Liver (tissue), 3 donors: ENCODE measurements around the gene NAT9.

Experiments used
- ATF3 ChIP-seq: IDR thresholded peaks from 2 replicates; pipeline ENCODE4 v1.6.1; 2016; ENCODE audit warnings: antibody characterized with exemption
- CTCF ChIP-seq: fragments of 150-350 bp; IDR thresholded peaks from 2 replicates; pipeline ENCODE4 v1.5.1; 2017; ENCODE audit warnings: improper control_type of control experiment, low read depth, low read length; ENCODE audit not compliant: missing input control
- EGR1 ChIP-seq, 2 donors: IDR thresholded peaks; 2 replicates each; pipeline ENCODE4 v1.6.1; 2016 to 2018; ENCODE audit warnings: antibody characterized with exemption in 2 of 2, low read depth in 2 of 2
- GABPA ChIP-seq, 2 donors: IDR thresholded peaks in 1 of 2; conservative IDR thresholded peaks in 1 of 2; 2 replicates each; pipeline ENCODE4 v1.6.1; 2016; ENCODE audit warnings: antibody characterized with exemption in 2 of 2, mild to moderate bottlenecking in 1 of 2, moderate library complexity in 1 of 2
- HNF4A ChIP-seq, 2 donors: conservative IDR thresholded peaks; 2 replicates each; pipeline ENCODE4 v1.6.1; 2016; ENCODE audit warnings: antibody characterized with exemption in 2 of 2, mild to moderate bottlenecking in 2 of 2
- JUND ChIP-seq, 2 donors: IDR thresholded peaks; 2 replicates each; pipeline ENCODE4 v1.6.1; 2016; ENCODE audit warnings: antibody characterized with exemption in 2 of 2
- NR2F2 ChIP-seq: IDR thresholded peaks from 2 replicates; pipeline ENCODE4 v1.6.1; 2016; ENCODE audit warnings: antibody characterized with exemption
- RAD21 ChIP-seq, 2 donors: IDR thresholded peaks; 2 replicates each; pipeline ENCODE4 v1.6.1; 2016; ENCODE audit warnings: antibody characterized with exemption in 2 of 2, mild to moderate bottlenecking in 2 of 2
- REST ChIP-seq: IDR thresholded peaks from 2 replicates; pipeline ENCODE4 v1.6.1; 2016; ENCODE audit warnings: antibody characterized with exemption, mild to moderate bottlenecking
- RXRA ChIP-seq, 2 donors: IDR thresholded peaks; 2 replicates each; pipeline ENCODE4 v1.6.1; 2017 to 2018; ENCODE audit warnings: antibody characterized with exemption in 2 of 2, mild to moderate bottlenecking in 1 of 2
- SP1 ChIP-seq: IDR thresholded peaks from 2 replicates; pipeline ENCODE4 v1.6.1; 2018; ENCODE audit warnings: antibody characterized with exemption, mild to moderate bottlenecking
- TAF1 ChIP-seq: conservative IDR thresholded peaks from 2 replicates; pipeline ENCODE4 v1.6.1; 2016; ENCODE audit warnings: antibody characterized with exemption, mild to moderate bottlenecking
- YY1 ChIP-seq: IDR thresholded peaks from 2 replicates; pipeline ENCODE4 v1.6.1; 2016; ENCODE audit warnings: antibody characterized with exemption, mild to moderate bottlenecking
- donor health status: healthy.
- donor health status: healthy.

- TF ChIP-seq CTCF (no peak), SP1 (no peak), EGR1 (IDR thresholded peaks at IDR 0.05; ENCODE audit: low read depth in 2 of 2) (no peak), NR2F2 (no peak), YY1 (no peak), JUND (IDR thresholded peaks at IDR 0.05) (no peak), REST (no peak), RAD21 (IDR thresholded peaks at IDR 0.05) (no peak), HNF4A (conservative IDR thresholded peaks at IDR 0.05) (no peak), GABPA (IDR thresholded peaks at IDR 0.05 in 1 of 2, conservative IDR thresholded peaks at IDR 0.05 in 1 of 2) (no peak), TAF1 (no peak), ATF3 (no peak), RXRA (IDR thresholded peaks at IDR 0.05) (no peak)
These were observed 27.8 kb upstream of the NAT9 start for GRCh38 chr17:74803971-74804370.
